Vagina (tissue), 2 donors: ENCODE measurements around the gene SLBP.

Experiments used
- CTCF ChIP-seq, 3 experiments: fragments of 450-650 bp in 2 of 3; fragments of 200-600 bp in 1 of 3; sonication (generic) in 1 of 3; IDR thresholded peaks; one replicate each; pipeline ENCODE4 v1.5.1; 2017 to 2019; ENCODE audit warnings: antibody characterized with exemption in 3 of 3, mild to moderate bottlenecking in 2 of 3, moderate library complexity in 2 of 3
- POLR2AphosphoS5 ChIP-seq, 2 donors: sonication (generic); formaldehyde crosslinking; IDR thresholded peaks; one replicate each; pipeline ENCODE4 v1.9.0; 2017; ENCODE audit warnings: antibody characterized with exemption in 2 of 2, mild to moderate bottlenecking in 2 of 2, low read depth in 1 of 2; ENCODE audit not compliant: insufficient read depth in 1 of 2

- TF ChIP-seq CTCF (IDR thresholded peaks at IDR 0.05), result peak in 2 of 3 experiments; percentile 48 to 60
- TF ChIP-seq POLR2AphosphoS5 (IDR thresholded peaks at IDR 0.05; ENCODE audit: insufficient read depth in 1 of 2, low read depth in 1 of 2), result no peak
Observed at GRCh38 chr4:1746265-1746691, 34.2 kb upstream of the SLBP start.
